ENCODE results near the gene KIZ.

KIZ gene

DNA sequence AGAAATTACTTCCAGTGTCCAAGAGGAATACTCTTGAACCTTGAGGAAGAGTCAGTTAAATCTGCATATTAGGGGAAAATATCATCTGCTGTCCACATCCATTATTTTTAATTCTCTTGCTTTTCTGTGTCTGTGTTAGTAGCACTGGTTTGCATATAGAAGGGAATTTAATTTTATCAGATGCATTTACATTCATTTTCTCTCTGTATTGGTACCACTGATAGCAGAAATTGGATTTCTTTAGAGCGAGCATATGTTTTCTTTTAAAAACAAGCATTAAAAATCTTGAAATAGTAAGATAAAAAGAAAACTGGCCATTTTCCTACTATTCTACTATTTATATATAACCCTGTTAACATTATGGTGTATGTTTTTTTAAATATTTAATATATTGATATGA lies 83.8 kb downstream of the KIZ start:
- no peak overlapping the region for H3K4me3 ChIP-seq (ENCODE audit: low read depth, low read length)
- ChIA-PET POLR2A (no interaction called here), CTCF (no interaction called here)
- no peak for DNase-seq (ENCODE audit: low read depth, low spot score)
- TF ChIP-seq, protein P1, sequence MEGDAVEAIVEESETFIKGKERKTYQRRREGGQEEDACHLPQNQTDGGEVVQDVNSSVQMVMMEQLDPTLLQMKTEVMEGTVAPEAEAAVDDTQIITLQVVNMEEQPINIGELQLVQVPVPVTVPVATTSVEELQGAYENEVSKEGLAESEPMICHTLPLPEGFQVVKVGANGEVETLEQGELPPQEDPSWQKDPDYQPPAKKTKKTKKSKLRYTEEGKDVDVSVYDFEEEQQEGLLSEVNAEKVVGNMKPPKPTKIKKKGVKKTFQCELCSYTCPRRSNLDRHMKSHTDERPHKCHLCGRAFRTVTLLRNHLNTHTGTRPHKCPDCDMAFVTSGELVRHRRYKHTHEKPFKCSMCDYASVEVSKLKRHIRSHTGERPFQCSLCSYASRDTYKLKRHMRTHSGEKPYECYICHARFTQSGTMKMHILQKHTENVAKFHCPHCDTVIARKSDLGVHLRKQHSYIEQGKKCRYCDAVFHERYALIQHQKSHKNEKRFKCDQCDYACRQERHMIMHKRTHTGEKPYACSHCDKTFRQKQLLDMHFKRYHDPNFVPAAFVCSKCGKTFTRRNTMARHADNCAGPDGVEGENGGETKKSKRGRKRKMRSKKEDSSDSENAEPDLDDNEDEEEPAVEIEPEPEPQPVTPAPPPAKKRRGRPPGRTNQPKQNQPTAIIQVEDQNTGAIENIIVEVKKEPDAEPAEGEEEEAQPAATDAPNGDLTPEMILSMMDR (IDR thresholded peaks at IDR 0.05; ENCODE audit: insufficient read depth, low read length, missing control alignments) = no peak

DNA sequence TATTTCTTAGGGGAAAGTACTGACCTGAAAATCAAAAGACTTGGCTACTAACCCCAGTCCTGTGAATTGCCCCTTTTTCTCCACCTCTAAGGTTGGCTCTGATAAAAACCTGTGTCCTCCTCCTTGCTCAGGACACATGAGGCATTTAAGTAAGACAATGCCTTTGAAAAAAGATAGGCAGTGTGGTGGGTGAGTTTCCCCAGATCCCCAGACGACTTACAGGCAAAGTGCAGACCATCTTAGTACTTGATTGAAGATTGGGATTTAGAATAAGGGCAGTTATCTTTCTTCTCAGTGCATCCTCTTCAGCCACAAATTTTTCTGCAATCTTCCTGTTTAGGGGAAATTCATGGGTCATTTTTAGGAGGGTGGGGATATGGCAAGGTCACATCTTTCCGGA lies 87.8 kb downstream of the KIZ start:
- POLR2A ChIA-PET = no interaction called here
- CTCF ChIA-PET = interaction anchor here (1.1 kb wide), 1 partner anchor 22 kb away, joined by 3 read pairs; no protein-coding TSS in a partner anchor
- H3K4me3 ChIP-seq (ENCODE audit: low read depth, low read length) = no peak overlapping the region
- TF ChIP-seq, protein P1 (IDR thresholded peaks at IDR 0.05; ENCODE audit: insufficient read depth, low read length, missing control alignments) = no peak
- no peak for DNase-seq (ENCODE audit: low read depth, low spot score)

DNA sequence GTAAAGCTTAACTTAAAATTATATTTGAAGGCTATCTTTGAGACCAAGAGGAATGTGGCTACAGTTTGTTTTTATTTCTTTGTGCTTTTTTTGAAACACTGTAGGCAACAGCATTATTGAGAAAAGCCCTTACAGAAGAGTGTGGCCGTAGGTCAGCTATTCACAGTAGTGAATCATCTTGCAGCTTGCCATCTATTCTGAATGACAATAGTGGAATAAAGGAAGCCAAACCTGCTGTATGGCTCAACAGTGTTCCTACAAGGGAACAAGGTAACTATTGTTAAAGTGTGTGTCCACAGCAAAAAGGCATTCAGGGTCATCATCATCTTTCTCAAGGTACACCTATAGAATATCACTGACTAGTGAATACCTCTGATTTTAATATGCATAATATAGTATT lies 88.5 kb downstream of the KIZ start:
- ChIA-PET CTCF (interaction anchor here (1.1 kb wide), 1 partner anchor 21 kb away, joined by 3 read pairs; no protein-coding TSS in a partner anchor), POLR2A (no interaction called here)
- no peak for DNase-seq (ENCODE audit: low read depth, low spot score)
- H3K4me3 ChIP-seq (ENCODE audit: low read depth, low read length) = no peak overlapping the region
- TF ChIP-seq, protein P1 (IDR thresholded peaks at IDR 0.05; ENCODE audit: insufficient read depth, low read length, missing control alignments) = no peak

DNA sequence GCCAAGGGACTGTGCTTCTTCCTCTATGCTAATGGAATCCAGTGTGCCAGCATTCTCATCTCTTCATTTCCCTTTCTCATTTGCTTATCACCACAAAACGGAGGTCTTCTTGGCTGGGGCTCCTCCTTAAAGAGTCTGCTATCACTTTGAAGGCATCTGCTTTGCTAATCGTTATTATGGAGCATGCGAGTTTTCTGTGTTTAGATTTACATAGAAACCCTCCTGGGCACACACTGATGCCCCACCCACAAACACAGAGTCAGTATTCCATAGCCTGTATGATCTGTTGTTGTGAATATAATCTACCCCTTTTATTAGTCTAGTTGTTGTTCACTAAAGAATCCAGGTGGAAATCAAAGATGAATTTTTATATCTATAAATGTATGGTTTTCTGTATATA lies 93.8 kb downstream of the KIZ start:
- ChIA-PET CTCF (interaction anchor here (0.8 to 1.5 kb wide), 2 partner anchors 13 to 16 kb away, joined by 3 to 19 read pairs; no protein-coding TSS in a partner anchor), POLR2A (no interaction called here)
- TF ChIP-seq, protein P1 (IDR thresholded peaks at IDR 0.05; ENCODE audit: insufficient read depth, low read length, missing control alignments) = no peak
- no peak overlapping the region for H3K4me3 ChIP-seq (ENCODE audit: low read depth, low read length)
- DNase-seq (ENCODE audit: low read depth, low spot score) = no peak

DNA sequence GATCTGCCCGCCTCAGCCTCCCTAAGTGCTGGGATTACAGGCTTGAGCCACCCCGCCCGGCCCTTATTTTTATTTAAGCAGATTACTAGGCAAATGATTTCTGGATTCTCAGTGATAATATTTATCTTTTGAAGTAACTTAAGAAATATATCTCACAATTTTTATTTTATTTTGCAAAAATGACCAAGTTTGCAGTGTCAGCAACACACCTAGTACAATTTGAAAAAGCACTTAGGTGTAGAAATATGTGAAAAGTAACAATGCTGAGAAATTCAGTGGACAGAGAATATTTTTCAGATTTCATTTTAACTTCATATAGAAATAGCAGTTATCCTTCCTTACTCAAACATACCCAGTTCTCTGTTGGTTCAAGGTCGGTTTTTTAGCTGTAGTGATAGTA lies 98.3 kb downstream of the KIZ start:
- CTCF ChIA-PET = interaction anchor here (1.6 to 3.3 kb wide), 3 partner anchors 11 to 281 kb away, joined by 9 to 33 read pairs (median 10); no protein-coding TSS in a partner anchor
- no peak overlapping the region for H3K4me3 ChIP-seq (ENCODE audit: low read depth, low read length)
- POLR2A ChIA-PET = no interaction called here
- DNase-seq (ENCODE audit: low read depth, low spot score) = no peak
- TF ChIP-seq, protein P1 (IDR thresholded peaks at IDR 0.05; ENCODE audit: insufficient read depth, low read length, missing control alignments) = no peak

DNA sequence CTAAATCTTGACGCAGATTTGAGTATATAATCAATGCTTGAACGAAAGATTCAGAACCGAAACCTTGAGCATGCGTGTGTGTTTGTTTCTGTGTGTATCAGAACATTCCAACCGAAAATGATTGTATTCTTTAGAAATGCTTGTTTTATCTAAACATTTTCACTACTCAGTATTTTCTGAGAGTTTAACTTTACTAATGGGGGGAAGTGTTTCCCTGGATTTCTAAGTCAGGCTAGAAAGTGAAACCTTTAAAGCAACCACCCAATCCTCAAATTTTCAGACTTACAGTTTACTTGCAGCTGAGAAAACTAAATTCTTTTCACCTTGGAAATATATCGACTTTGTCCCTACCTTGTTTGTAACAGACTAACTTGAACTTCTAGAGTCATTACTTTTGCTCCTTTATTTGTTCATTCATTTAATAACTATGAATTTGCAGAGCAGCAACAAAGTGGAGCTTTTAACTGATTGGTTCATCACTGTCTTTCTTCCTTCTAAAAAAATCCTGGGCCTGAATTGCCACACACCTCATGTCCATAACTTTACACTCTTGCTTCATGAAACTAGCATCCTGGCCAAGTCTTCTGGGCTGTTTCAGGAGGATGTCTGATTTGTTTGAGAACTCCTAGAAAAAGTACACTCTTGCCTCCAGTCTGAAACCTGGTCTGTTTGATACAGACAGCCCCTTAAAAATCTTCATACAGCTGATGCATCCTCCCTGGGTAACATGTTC lies 99.5 kb downstream of the KIZ start:
- no peak overlapping the region for H3K4me3 ChIP-seq (ENCODE audit: low read depth, low read length)
- TF ChIP-seq, protein P1 (IDR thresholded peaks at IDR 0.05; ENCODE audit: insufficient read depth, low read length, missing control alignments) = no peak
- CTCF ChIA-PET = interaction anchor here (1.0 to 3.3 kb wide), 4 partner anchors 10 to 358 kb away, joined by 3 to 33 read pairs (median 6); no protein-coding TSS in a partner anchor
- DNase-seq (ENCODE audit: low read depth, low spot score) = no peak
- POLR2A ChIA-PET = no interaction called here
